ENCODE data around the gene VSTM4. TPM values are rescaled to one million over a fixed set of nuclear protein-coding genes. Genes with fewer than 3 reads are reported as not detected.

Gene VSTM4
- total RNA-seq, 3 donors from 2014 or later = 1.5 to 13.8 (median 2.2) TPM

DNA sequence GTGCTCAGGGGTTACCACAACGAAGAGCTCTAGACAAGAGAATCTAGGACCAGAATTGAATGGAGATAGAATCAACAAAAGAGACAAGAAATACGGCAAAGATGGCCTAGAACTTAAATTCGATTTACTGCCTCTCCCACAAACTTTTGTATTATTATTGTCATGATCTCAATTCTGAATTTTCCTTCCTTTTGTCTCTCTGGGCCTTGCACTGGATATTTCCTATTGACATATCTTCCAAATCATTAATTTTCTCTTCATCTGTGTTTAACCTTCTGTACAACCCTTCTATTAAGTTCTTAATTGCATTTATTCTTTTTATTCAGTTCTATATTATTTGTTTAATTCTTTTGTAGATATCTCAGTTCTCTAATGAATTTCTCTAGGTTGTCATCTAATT lies 28.4 kb downstream of the VSTM4 start:
- TF ChIP-seq, protein P1, sequence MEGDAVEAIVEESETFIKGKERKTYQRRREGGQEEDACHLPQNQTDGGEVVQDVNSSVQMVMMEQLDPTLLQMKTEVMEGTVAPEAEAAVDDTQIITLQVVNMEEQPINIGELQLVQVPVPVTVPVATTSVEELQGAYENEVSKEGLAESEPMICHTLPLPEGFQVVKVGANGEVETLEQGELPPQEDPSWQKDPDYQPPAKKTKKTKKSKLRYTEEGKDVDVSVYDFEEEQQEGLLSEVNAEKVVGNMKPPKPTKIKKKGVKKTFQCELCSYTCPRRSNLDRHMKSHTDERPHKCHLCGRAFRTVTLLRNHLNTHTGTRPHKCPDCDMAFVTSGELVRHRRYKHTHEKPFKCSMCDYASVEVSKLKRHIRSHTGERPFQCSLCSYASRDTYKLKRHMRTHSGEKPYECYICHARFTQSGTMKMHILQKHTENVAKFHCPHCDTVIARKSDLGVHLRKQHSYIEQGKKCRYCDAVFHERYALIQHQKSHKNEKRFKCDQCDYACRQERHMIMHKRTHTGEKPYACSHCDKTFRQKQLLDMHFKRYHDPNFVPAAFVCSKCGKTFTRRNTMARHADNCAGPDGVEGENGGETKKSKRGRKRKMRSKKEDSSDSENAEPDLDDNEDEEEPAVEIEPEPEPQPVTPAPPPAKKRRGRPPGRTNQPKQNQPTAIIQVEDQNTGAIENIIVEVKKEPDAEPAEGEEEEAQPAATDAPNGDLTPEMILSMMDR (IDR thresholded peaks at IDR 0.05) = no peak
- H3K4me1 ChIP-seq (ENCODE audit: low read depth) = peaks cover 2% of the 10 kb centered on the region
- ATAC-seq (no peak), DNase-seq (no peak)
- no peaks in the 10 kb centered on the region for H3K36me3 ChIP-seq (ENCODE audit: low read depth)
- H3K4me3 ChIP-seq = no peak overlapping the region
- peaks cover 10% of the 10 kb centered on the region for H3K9me3 ChIP-seq
- intact Hi-C loops (cut with DNase I, micrococcal nuclease) = no loop called here

DNA sequence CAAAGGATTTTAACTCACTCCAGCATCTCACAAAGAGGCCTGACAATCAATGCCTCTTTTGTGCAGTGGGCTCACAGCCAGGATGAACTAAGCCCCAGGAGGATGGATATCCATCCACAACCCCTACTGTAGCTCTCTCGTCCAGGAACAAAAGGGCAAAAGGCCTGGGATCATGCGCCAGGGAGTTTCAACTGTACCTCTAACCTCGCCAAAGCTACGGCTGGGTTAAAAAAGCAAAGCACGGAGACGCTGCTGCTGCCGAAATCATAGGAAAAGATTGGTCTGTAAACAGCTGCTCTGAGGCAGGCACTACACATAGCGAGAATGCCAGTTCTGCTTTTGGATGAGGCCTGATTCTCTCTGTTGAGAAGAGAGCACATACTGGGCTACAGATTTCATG lies 32.1 kb downstream of the VSTM4 start:
- Histone ChIP-seq H3K4me3 (no peak overlapping the region), H3K4me1 (ENCODE audit: low read depth) (no peaks in the 10 kb centered on the region), H3K36me3 (ENCODE audit: low read depth) (no peaks in the 10 kb centered on the region), H3K9me3 (peaks cover 10% of the 10 kb centered on the region)
- TF ChIP-seq, protein P1 (IDR thresholded peaks at IDR 0.05) = no peak
- ATAC-seq (no peak), DNase-seq (no peak)
- intact Hi-C loops (cut with DNase I, micrococcal nuclease) = no loop called here

DNA sequence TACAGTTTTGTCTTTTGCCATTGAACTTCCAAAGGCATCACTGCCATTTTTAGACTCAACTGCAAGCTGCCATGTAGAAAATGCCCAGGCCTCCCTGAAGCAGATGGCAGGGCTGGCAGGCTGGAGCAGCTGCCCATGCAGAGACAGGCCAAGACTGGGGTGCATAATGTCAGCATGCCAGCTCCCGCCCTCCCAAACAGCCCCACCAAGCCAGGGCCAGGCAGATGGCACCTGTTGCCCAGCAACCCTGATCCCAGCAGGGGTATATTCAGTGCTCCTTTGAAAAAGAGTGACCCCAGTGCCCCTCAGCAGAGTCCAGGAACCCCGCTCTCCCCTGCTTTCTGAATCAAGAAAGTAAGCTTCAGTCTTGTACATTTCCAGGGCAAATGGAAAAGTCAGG lies 32.6 kb downstream of the VSTM4 start:
- DNase-seq (no peak), ATAC-seq (no peak)
- Histone ChIP-seq H3K4me3 (no peak overlapping the region), H3K9me3 (peaks cover 10% of the 10 kb centered on the region), H3K36me3 (ENCODE audit: low read depth) (no peaks in the 10 kb centered on the region), H3K4me1 (ENCODE audit: low read depth) (no peaks in the 10 kb centered on the region)
- intact Hi-C loops (cut with DNase I, micrococcal nuclease) = no loop called here
- TF ChIP-seq, protein P1 (IDR thresholded peaks at IDR 0.05) = no peak

DNA sequence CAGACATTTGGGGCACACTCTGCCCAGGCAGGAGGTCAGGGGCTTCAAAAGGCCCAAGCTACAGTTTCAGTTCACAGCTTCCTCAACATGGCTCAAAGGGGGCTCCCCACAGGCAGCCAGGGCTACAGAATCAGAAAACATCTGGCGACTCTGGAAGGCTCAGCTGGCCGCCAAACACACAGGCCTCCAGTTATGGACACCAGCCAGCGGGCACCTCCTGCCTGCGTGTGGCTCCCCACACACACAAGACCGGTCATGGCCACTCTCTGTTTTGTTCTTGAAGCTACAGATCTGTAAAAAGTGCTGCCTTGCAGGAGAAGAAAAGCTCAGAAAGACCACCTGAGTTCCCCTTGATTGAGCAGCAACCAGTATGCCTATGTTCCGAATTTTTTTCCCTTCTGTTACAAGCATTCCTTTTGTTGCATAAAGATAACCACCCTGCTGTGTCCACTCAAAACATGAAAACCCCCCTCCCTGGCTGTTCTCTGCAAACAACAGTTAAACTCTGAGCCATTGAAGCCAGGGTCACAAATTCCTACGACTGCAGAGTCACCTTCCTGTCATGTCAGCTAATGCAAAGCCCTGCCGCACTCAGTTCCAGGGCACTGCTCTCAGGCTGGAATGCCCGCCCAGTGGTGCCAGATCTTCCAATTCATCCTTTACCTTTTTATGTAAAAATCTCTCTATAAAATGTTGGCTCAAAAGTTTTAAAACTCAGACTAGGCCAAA lies 33.6 kb downstream of the VSTM4 start:
- TF ChIP-seq, protein P1 (IDR thresholded peaks at IDR 0.05) = no peak
- Histone ChIP-seq H3K4me3 (no peak overlapping the region), H3K36me3 (ENCODE audit: low read depth) (no peaks in the 10 kb centered on the region), H3K4me1 (ENCODE audit: low read depth) (no peaks in the 10 kb centered on the region), H3K9me3 (peaks cover 4% of the 10 kb centered on the region)
- intact Hi-C loops (cut with DNase I, micrococcal nuclease) = no loop called here
- DNase-seq (no peak), ATAC-seq (no peak)

DNA sequence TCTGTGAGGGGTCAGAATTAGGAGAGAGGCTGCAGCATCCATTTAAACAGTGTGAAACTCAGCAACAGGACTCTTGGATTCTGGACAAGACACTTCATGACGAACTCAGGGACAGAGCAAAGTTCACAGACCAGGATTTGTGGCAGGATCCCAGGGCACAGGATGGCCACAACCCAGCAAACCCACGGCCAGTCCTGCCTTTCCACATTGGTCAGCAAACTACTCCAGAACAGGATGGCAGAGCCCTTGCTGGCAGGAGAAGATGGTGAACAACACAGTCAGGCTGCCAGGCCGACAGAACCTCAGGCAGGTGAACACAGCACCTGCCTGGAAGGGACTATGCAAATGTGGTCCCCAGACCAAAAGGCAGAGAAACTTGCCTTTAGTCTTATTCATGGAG lies 34.4 kb downstream of the VSTM4 start:
- Histone ChIP-seq H3K9me3 (no peaks in the 10 kb centered on the region), H3K4me1 (ENCODE audit: low read depth) (no peaks in the 10 kb centered on the region), H3K36me3 (ENCODE audit: low read depth) (no peaks in the 10 kb centered on the region), H3K4me3 (no peak overlapping the region)
- TF ChIP-seq, protein P1 (IDR thresholded peaks at IDR 0.05) = no peak
- DNase-seq (no peak), ATAC-seq (no peak)
- intact Hi-C loops (cut with DNase I, micrococcal nuclease) = no loop called here
